Upper lobe of left lung (tissue), 6 donors: ENCODE results near the gene EAF1. TPM values are rescaled to one million over a fixed set of nuclear protein-coding genes. Genes with fewer than 3 reads are reported as not detected.

Experiments
- ATAC-seq, 2 donors: fragments of 200-7000 bp; cut with Tn5 transposase; one replicate each; pipeline ENCODE4 v1.9.1; 2022; ENCODE audit warnings: mild to moderate bottlenecking in 2 of 2, moderate library complexity in 2 of 2; ENCODE audit not compliant: low FRiP score in 2 of 2
- DNase-seq, 2 donors: peaks; one replicate each; pipeline ENCODE4 v3.0.0-alpha.2; 2019 to 2020
- H3K27ac ChIP-seq, 4 donors: fragments of 200-600 bp; sonication (generic); one replicate each; pipeline ENCODE4 v1.5.1; 2016 to 2019
- H3K27me3 ChIP-seq, 4 donors: fragments of 200-600 bp; sonication (generic); one replicate each; pipeline ENCODE4 v1.5.1; 2017 to 2019
- H3K36me3 ChIP-seq, 4 donors: fragments of 200-600 bp; sonication (generic); one replicate each; pipeline ENCODE4 v1.5.1; 2016 to 2019
- H3K4me1 ChIP-seq, 4 donors: fragments of 200-600 bp; sonication (generic); one replicate each; pipeline ENCODE4 v1.5.1; 2018 to 2019
- H3K4me3 ChIP-seq, 4 donors: fragments of 200-600 bp; sonication (generic); one replicate each; pipeline ENCODE4 v1.5.1; 2017 to 2019; ENCODE audit warnings: mild to moderate bottlenecking in 2 of 4, moderate library complexity in 1 of 4
- H3K9me3 ChIP-seq, 4 donors: fragments of 200-600 bp; sonication (generic); one replicate each; pipeline ENCODE4 v1.5.1; 2018 to 2019
- EP300 ChIP-seq, 4 donors: sonication (generic); formaldehyde crosslinking; IDR thresholded peaks; one replicate each; pipeline ENCODE4 v1.5.1; 2017; ENCODE audit warnings: antibody characterized with exemption in 4 of 4, control low read depth in 2 of 4
- POLR2A ChIP-seq, 4 donors: fragments of 450-650 bp; IDR thresholded peaks; one replicate each; pipeline ENCODE4 v1.5.1; 2016 to 2017; ENCODE audit warnings: antibody characterized with exemption in 4 of 4, mild to moderate bottlenecking in 2 of 4
- POLR2AphosphoS5 ChIP-seq, 2 donors: sonication (generic); formaldehyde crosslinking; IDR thresholded peaks; one replicate each; pipeline ENCODE4 v1.5.1; 2017; ENCODE audit warnings: antibody characterized with exemption in 2 of 2
- WGBS, 2 donors: methylation state at CpG; one replicate each; pipeline ENCODE4 v1.1.5; 2017 to 2018; 5-methylcytosine and 5-hydroxymethylcytosine counted together
- total RNA-seq, 6 donors: library from RNA; depleted of rRNA in 4 of 6; stranded (reverse); fragments of >200 nt in 4 of 6; gene quantifications; one replicate each; pipeline versions ENCODE4 v1.1.0 to v1.2.1, GENCODE V29; 2016 to 2021
- TF ChIP-seq, protein P1 (sequence below), 6 experiments: fragments of 450-650 bp in 4 of 6; fragments of 200-600 bp in 2 of 6; sonication (generic) in 2 of 6; IDR thresholded peaks; one replicate each; pipeline ENCODE4 v1.5.1; 2016 to 2019; ENCODE audit warnings: antibody characterized with exemption in 6 of 6
- donor health status: DM: no; HTN: no; CAD: no; lungs with moderate emphysema.
- donor health status: DM: no; HTN: yes; CAD: no; lungs with severe emphysema.

EAF1 gene
- total RNA-seq, 6 donors from 2014 or later = 21.1 to 45.1 (median 31.7) TPM

DNA sequence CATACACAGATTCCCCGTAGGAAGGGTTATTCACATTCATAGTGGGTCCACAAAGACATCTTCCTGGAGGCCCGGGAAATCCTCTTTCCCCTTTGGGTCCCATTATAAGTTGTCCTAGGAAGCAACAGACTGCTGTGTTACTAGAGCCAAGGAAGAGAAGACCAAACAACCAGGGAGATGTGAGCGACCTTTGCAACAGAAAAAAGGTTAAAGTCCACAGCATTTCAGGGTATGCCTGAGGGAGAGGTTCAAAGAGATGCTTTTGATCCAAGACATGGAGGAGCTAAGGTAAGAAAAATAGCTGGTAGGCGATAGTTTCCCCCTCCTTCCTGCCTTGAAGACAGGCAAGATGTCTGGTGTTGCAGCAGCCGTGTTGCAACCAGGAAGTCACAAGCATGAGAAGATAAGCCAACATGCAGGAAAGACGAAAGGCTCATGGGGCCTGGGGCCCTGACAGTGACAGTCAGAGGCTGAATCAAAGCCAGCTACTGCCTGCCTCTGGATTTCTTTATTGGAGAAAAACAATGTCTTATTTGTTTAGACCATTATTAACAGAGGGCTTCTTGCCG lies 30.9 kb downstream of the EAF1 start:
- peaks cover 0 to 3% (median 0%) of the 10 kb centered on the region in 4 donors for H3K4me1 ChIP-seq
- 77 to 84% methylated on average over 7 of the region's 7 CpGs for WGBS, 2 donors
- ATAC-seq (no peak), DNase-seq (peak in 1 of 2 donors; percentile 40)
- no peaks in the 10 kb centered on the region for H3K9me3 ChIP-seq
- no peaks in the 10 kb centered on the region for H3K27me3 ChIP-seq
- no peak for TF ChIP-seq POLR2AphosphoS5 (IDR thresholded peaks at IDR 0.05)
- no peak for TF ChIP-seq POLR2A (IDR thresholded peaks at IDR 0.05)
- TF ChIP-seq, protein P1, sequence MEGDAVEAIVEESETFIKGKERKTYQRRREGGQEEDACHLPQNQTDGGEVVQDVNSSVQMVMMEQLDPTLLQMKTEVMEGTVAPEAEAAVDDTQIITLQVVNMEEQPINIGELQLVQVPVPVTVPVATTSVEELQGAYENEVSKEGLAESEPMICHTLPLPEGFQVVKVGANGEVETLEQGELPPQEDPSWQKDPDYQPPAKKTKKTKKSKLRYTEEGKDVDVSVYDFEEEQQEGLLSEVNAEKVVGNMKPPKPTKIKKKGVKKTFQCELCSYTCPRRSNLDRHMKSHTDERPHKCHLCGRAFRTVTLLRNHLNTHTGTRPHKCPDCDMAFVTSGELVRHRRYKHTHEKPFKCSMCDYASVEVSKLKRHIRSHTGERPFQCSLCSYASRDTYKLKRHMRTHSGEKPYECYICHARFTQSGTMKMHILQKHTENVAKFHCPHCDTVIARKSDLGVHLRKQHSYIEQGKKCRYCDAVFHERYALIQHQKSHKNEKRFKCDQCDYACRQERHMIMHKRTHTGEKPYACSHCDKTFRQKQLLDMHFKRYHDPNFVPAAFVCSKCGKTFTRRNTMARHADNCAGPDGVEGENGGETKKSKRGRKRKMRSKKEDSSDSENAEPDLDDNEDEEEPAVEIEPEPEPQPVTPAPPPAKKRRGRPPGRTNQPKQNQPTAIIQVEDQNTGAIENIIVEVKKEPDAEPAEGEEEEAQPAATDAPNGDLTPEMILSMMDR (IDR thresholded peaks at IDR 0.05) = no peak
- TF ChIP-seq EP300 (IDR thresholded peaks at IDR 0.05) = no peak
- H3K27ac ChIP-seq = no peak overlapping the region
- no peak overlapping the region for H3K4me3 ChIP-seq
- H3K36me3 ChIP-seq = no peaks in the 10 kb centered on the region

DNA sequence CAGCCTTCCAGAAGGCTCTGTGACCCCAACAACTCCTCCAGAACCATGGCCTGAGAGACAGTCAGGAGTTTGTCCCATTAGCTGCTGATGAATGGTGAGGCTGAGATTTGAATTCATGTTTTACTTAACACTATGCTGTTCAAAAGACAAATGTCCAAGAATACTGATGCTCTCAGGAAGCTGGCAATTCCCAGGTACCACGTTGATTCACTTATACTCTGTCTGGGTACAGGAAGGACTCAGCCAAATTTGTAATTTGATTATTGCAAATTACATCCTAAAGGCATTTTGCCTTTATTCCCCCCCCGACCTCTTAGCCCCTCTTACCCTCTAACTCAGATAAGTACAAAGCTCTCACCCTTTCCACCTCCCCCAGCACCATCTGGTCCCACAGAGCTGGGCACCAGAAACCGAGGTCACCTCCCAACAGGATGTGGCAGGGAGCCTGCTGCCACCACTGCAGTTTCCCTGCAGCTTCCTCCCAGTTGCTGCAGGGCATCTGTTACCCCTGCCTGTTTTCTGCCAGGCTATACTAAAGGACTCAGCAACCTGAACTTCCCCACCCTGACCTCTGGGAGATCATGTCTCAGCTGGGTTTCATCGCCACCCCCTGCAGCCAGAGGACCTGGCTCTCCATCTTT lies 33.6 kb downstream of the EAF1 start:
- Histone ChIP-seq H3K27me3 (no peaks in the 10 kb centered on the region), H3K4me3 (no peak overlapping the region), H3K27ac (no peak overlapping the region), H3K36me3 (no peaks in the 10 kb centered on the region), H3K9me3 (no peaks in the 10 kb centered on the region), H3K4me1 (peaks cover 0 to 3% (median 0%) of the 10 kb centered on the region in 4 donors)
- no peak for ATAC-seq
- 44 to 52% methylated on average over 4 of the region's 4 CpGs for whole genome bisulfite sequencing, 2 donors
- DNase-seq = no peak
- TF ChIP-seq EP300 (IDR thresholded peaks at IDR 0.05) (no peak), POLR2A (IDR thresholded peaks at IDR 0.05) (no peak), POLR2AphosphoS5 (IDR thresholded peaks at IDR 0.05) (no peak)
- TF ChIP-seq, protein P1 (IDR thresholded peaks at IDR 0.05) = no peak

DNA sequence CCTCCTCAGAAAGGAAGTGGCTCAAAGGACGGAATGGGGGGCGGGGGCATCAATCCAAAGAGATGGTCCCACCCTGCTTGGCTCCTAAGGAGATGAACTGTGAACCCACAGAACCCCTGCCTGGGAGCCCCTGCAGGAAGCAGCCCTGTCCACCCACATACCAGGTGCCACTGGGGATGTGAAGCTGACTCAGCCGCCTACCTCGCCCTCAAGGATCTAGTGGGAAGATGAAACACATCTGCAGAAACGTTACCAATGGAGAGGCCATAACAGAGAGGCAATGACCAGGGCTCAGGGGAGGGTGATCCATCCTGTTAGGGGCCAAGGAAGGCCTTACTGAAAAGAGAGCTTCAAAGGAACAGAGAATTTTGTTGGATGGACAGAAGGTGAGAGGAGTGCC lies 35.1 kb downstream of the EAF1 start:
- 79 to 85% methylated on average over 5 of the region's 5 CpGs for WGBS, 2 donors
- peaks cover 0 to 3% (median 0%) of the 10 kb centered on the region in 4 donors for H3K4me1 ChIP-seq
- DNase-seq (no peak), ATAC-seq (no peak)
- H3K27ac ChIP-seq = no peak overlapping the region
- H3K9me3 ChIP-seq = no peaks in the 10 kb centered on the region
- H3K4me3 ChIP-seq = no peak overlapping the region
- H3K36me3 ChIP-seq = no peaks in the 10 kb centered on the region
- TF ChIP-seq EP300 (IDR thresholded peaks at IDR 0.05) (no peak), POLR2A (IDR thresholded peaks at IDR 0.05) (no peak), POLR2AphosphoS5 (IDR thresholded peaks at IDR 0.05) (no peak)
- TF ChIP-seq, protein P1 (IDR thresholded peaks at IDR 0.05) = no peak
- no peaks in the 10 kb centered on the region for H3K27me3 ChIP-seq

DNA sequence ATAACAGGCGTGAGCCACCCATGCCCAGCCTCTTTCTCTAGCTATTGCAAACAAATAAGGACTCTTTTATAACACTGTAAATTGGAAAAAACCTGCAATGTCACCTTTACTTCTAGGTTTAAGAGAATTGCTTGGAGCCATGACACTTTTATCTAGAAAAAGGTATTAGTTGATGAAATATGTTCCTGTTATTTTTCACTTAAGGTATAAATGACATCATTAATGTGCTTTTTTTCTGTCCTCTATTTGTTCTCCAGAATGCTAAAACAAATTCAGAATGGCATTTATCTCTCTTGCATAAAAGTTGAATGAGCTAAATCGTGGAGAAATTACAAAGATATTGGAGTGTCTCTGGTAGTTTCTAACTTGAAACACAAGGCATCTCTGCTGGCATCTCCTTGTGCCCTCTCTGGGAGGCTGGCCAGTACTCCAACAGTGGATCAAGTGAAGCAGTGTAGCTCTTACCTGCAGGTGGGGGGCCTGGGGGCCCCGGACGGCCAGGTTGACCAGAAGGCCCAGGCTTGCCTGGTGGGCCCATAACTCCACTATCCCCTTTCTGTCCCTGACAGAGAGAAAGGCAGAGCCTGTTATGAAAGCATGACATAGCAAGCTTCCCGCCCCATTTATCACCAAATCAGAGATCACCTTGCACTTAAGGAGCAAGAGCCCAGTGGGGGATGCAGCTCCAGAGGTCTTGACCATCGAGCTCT lies 38.6 kb downstream of the EAF1 start:
- WGBS, 2 donors = 90 to 95% methylated on average over 6 of the region's 6 CpGs
- H3K4me3 ChIP-seq = no peak overlapping the region

More for the DNA sequence above, 38.6 kb downstream of the EAF1 start:
- Histone ChIP-seq H3K27ac (no peak overlapping the region), H3K36me3 (no peaks in the 10 kb centered on the region), H3K9me3 (no peaks in the 10 kb centered on the region), H3K27me3 (no peaks in the 10 kb centered on the region), H3K4me1 (peaks cover 0 to 3% (median 0%) of the 10 kb centered on the region in 4 donors)
- TF ChIP-seq, protein P1 (IDR thresholded peaks at IDR 0.05) = no peak
- TF ChIP-seq EP300 (IDR thresholded peaks at IDR 0.05) = no peak
- no peak for TF ChIP-seq POLR2A (IDR thresholded peaks at IDR 0.05)
- DNase-seq = peak in 1 of 2 donors; percentile 60
- no peak for ATAC-seq
